NB4 (cell line): Measurements from ENCODE around the gene BCL11A.
A peak's percentile ranks its signal among the peaks of the same experiment; 100 is the strongest.

Experiments
- DNase-seq: peaks from one replicate; pipeline ENCODE4 v3.0.0; 2010; ENCODE audit warnings: low read depth
- H3K4me3 ChIP-seq: one replicate; pipeline ENCODE4 v1.5.1; 2011; ENCODE audit warnings: mild to moderate bottlenecking, low read depth, low read length, moderate library complexity
- MYC ChIP-seq: IDR thresholded peaks from 2 replicates; pipeline ENCODE4 v1.6.1; 2011; ENCODE audit warnings: low read depth, low read length
- POLR2A ChIP-seq: IDR thresholded peaks from 2 replicates; pipeline ENCODE4 v1.6.1; 2011; ENCODE audit warnings: mild to moderate bottlenecking; ENCODE audit not compliant: insufficient read length; ENCODE audit errors: extremely low read depth
- TF ChIP-seq, protein P1 (sequence below): IDR thresholded peaks from 2 replicates; pipeline ENCODE4 v1.6.1; 2011; ENCODE audit warnings: low read depth, low read length
- TF ChIP-seq, protein P2 (sequence below): IDR thresholded peaks from one replicate; pipeline ENCODE4 v1.5.1; 2012; ENCODE audit warnings: low read depth, low read length

Gene BCL11A

DNA sequence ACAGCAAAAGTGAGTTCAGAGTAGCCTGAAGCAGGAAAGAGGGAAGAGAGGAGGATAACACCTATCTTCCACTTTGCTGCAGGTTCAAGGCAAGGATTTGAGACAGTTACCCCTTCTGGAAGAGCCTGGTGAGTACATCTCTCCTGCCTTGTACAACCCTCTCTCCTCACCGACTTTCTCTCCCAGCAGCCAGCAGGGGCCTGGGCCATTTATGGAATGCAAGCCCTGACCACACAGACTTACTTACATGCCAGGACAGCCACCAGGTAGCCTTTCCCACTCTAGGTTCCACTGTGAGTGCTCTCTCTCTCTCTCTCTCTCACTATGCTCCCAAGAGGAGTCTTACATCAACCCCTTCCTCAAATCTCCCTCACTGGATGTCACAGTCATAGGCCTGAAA lies 57.0 kb downstream of the BCL11A start:
- DNase-seq, result no peak
- H3K4me3 ChIP-seq, result no peak overlapping the region
- TF ChIP-seq POLR2A (no peak), MYC (no peak)
- TF ChIP-seq, protein P1, sequence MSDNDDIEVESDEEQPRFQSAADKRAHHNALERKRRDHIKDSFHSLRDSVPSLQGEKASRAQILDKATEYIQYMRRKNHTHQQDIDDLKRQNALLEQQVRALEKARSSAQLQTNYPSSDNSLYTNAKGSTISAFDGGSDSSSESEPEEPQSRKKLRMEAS, result no peak
- TF ChIP-seq, protein P2, sequence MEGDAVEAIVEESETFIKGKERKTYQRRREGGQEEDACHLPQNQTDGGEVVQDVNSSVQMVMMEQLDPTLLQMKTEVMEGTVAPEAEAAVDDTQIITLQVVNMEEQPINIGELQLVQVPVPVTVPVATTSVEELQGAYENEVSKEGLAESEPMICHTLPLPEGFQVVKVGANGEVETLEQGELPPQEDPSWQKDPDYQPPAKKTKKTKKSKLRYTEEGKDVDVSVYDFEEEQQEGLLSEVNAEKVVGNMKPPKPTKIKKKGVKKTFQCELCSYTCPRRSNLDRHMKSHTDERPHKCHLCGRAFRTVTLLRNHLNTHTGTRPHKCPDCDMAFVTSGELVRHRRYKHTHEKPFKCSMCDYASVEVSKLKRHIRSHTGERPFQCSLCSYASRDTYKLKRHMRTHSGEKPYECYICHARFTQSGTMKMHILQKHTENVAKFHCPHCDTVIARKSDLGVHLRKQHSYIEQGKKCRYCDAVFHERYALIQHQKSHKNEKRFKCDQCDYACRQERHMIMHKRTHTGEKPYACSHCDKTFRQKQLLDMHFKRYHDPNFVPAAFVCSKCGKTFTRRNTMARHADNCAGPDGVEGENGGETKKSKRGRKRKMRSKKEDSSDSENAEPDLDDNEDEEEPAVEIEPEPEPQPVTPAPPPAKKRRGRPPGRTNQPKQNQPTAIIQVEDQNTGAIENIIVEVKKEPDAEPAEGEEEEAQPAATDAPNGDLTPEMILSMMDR, result no peak

DNA sequence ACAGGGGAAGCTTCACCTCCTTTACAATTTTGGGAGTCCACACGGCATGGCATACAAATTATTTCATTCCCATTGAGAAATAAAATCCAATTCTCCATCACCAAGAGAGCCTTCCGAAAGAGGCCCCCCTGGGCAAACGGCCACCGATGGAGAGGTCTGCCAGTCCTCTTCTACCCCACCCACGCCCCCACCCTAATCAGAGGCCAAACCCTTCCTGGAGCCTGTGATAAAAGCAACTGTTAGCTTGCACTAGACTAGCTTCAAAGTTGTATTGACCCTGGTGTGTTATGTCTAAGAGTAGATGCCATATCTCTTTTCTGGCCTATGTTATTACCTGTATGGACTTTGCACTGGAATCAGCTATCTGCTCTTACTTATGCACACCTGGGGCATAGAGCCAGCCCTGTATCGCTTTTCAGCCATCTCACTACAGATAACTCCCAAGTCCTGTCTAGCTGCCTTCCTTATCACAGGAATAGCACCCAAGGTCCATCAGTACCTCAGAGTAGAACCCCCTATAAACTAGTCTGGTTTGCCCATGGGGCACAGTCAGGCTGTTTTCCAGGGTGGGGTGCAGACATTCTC lies 58.3 kb downstream of the BCL11A start:
- DNase-seq, result no peak
- TF ChIP-seq, protein P2, result no peak
- TF ChIP-seq, protein P1, result no peak
- TF ChIP-seq MYC (no peak), POLR2A (no peak)
- H3K4me3 ChIP-seq, result no peak overlapping the region

DNA sequence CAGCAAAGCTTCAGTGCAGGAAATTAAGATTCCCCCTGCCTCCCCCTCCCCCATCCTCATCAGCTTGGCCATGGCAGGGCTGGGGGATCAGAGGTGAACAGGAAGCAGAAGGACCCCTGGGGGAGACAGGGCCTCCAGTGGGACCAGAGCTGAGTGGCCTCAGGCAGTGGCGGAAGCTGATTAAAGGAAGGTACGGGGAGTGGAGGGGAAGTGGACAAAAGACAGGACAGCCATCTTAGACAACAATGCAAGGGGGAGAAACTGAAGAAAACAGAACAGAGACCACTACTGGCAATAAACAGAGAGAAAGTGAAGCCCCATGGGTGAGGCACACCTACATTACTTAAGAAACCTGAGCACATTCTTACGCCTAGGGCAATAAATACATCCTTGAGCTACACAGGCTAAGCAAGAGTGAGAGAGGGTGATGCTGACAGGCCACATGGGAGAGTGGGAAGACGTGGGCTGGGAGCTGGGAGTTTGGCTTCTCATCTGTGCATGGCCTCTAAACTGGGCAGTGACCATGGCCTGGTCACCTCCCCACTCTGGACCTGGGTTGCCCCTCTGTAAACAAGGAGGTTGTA lies 59.6 kb downstream of the BCL11A start:
- DNase-seq, result no peak
- TF ChIP-seq POLR2A, result no peak
- TF ChIP-seq, protein P2, result no peak
- no peak for TF ChIP-seq MYC
- TF ChIP-seq, protein P1, result no peak
- no peak overlapping the region for H3K4me3 ChIP-seq

DNA sequence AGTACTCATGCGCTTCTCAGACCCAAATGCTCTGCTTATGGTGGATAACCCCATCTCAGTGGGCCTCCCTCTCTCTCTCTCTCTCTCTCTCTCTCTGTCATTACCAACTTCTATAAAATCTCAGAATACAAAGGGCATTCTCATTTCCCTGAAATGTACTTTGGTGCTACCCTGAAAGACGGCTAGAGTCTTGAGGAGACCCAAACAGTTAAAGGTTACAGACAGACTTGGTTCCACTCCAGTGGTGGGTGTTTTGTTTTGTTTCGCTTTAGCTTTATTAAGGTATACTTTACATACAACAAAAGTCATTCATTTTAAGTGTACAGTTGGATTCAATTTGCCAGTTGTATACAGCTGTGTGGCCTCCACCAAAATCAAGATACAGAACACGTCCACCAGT lies 60.9 kb downstream of the BCL11A start:
- TF ChIP-seq, protein P2, result no peak
- TF ChIP-seq, protein P1, result no peak
- TF ChIP-seq POLR2A, result no peak
- no peak for TF ChIP-seq MYC
- H3K4me3 ChIP-seq, result no peak overlapping the region
- DNase-seq, result no peak

DNA sequence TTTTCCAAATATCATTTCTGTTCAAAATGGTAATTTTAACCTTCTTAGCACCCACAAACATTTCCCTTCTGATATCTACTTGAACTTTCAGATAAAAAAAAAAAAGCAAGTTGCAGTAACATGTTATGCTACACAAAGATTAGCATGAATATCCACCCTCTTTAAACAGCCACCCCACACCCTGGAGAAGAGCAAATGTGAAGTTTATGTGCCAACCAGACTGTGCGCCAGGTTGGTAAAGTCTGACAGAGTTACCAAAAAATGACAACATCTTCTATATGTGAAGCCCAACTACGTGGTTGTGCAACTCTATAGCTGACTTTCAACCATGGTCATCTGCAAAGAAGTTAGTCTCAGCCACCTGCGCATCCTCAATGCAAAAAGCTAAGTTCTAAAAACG lies 62.6 kb downstream of the BCL11A start:
- peak; percentile 21 for DNase-seq
- no peak overlapping the region for H3K4me3 ChIP-seq
- TF ChIP-seq POLR2A, result no peak
- TF ChIP-seq, protein P1, result no peak
- no peak for TF ChIP-seq MYC
- TF ChIP-seq, protein P2, result no peak
